HepG2 (cell line): ENCODE results near the gene FOXG1. TPM values are rescaled to one million over a fixed set of nuclear protein-coding genes. Genes with fewer than 3 reads are reported as not detected.

ENCODE experiments used
- ATAC-seq: fragments of 200-7000 bp; cut with Tn5 transposase; 3 replicates; pipeline ENCODE4 v1.9.1; 2020; ENCODE audit warnings: mild to moderate bottlenecking, moderate library complexity
- BruUV-seq: library from RNA; stranded (reverse); fragments of 400-500 nt; replicated peaks from 2 replicates; lab custom pipeline; 2021; lab: Mats Ljungman, UMichigan
- CTCF ChIA-PET: fragments of 300-600 bp; formaldehyde crosslinking; extraction: SDS; loops from one replicate; lab custom pipeline; 2021; ENCODE audit warnings: low total read pairs, inconsistent platforms, low intra/inter-chr PET ratio; lab: Yijun Ruan, JAX
- POLR2A ChIA-PET: fragments of 350-600 bp; sonication (Branson Sonifier 250); formaldehyde crosslinking; loops from one replicate; lab custom pipeline; 2020; ENCODE audit warnings: antibody characterized with exemption, inconsistent platforms; lab: Yijun Ruan, JAX
- DNase-seq: peaks from one replicate; pipeline ENCODE4 v3.0.0-alpha.2; 2015; ENCODE audit warnings: low spot score
- FAIRE-seq: peaks from 3 replicates; lab custom pipeline; 2011; peaks lifted over from hg19 to GRCh38; lab: Jason Lieb, UNC
- H2AFZ ChIP-seq: one replicate; pipeline ENCODE4 v1.6.1; 2011; ENCODE audit warnings: low read length, inconsistent platforms
- H3K27ac ChIP-seq: fragments of 300-600 bp; 3 replicates; pipeline ENCODE4 v1.8.0; 2011; ENCODE audit warnings: mixed run types, mild to moderate bottlenecking, mixed read lengths, low read length, inconsistent platforms; ENCODE audit not compliant: insufficient read depth; ENCODE audit errors: extremely low read length
- H3K27me3 ChIP-seq, 2 experiments: fragments of 200-600 bp in 1 of 2; 2 replicates in 1 of 2; 3 replicates in 1 of 2; pipeline versions ENCODE4 v1.6.0 to v1.8.0; 2011; ENCODE audit warnings: low read length in 2 of 2, mild to moderate bottlenecking in 2 of 2, moderate library complexity in 2 of 2, inconsistent platforms in 1 of 2; ENCODE audit not compliant: insufficient read depth in 2 of 2, control insufficient read depth in 1 of 2
- H3K36me3 ChIP-seq, 2 experiments: fragments of 200-600 bp in 1 of 2; replicated peaks in 1 of 2; 2 replicates in 1 of 2; 3 replicates in 1 of 2; pipeline versions ENCODE4 v1.5.1 to v1.8.0; 2011; ENCODE audit warnings: low read length in 2 of 2, inconsistent platforms in 1 of 2; ENCODE audit not compliant: insufficient read depth in 2 of 2, control insufficient read depth in 1 of 2
- H3K4me1 ChIP-seq: 2 replicates; pipeline ENCODE4 v1.5.1; 2012; ENCODE audit warnings: low read length, inconsistent platforms; ENCODE audit not compliant: insufficient read depth
- H3K4me2 ChIP-seq: 2 replicates; pipeline ENCODE4 v1.6.0; 2011; ENCODE audit warnings: low read depth, low read length, inconsistent platforms
- H3K4me3 ChIP-seq, 3 experiments: fragments of 200-600 bp in 1 of 3; sonication (generic), shearing (Covaris generic) in 1 of 3; replicated peaks in 1 of 3; 2 replicates each; pipeline ENCODE4 v1.5.1; 2011 to 2016; ENCODE audit warnings: low read length in 3 of 3, inconsistent platforms in 2 of 3, low read depth in 2 of 3, mild to moderate bottlenecking in 2 of 3, control low read depth in 1 of 3, mixed read lengths in 1 of 3; ENCODE audit not compliant: insufficient read depth in 1 of 3
- H3K79me2 ChIP-seq: one replicate; pipeline ENCODE4 v1.6.1; 2011; ENCODE audit warnings: low read length, inconsistent platforms; ENCODE audit not compliant: insufficient read depth
- H3K9ac ChIP-seq: 2 replicates; pipeline ENCODE4 v1.6.0; 2011; ENCODE audit warnings: mild to moderate bottlenecking, low read depth, low read length, inconsistent platforms; ENCODE audit not compliant: insufficient read depth
- H3K9me3 ChIP-seq: 2 replicates; pipeline ENCODE4 v1.5.1; 2012; ENCODE audit warnings: mild to moderate bottlenecking, low read length
- H4K20me1 ChIP-seq: 2 replicates; pipeline ENCODE4 v1.6.0; 2011; ENCODE audit warnings: inconsistent platforms, mild to moderate bottlenecking, low read length, moderate library complexity; ENCODE audit not compliant: insufficient read depth
- AGO1 ChIP-seq: fragments of 200-400 bp; formaldehyde crosslinking; IDR thresholded peaks from 2 replicates; pipeline ENCODE4 v1.6.1; 2017; ENCODE audit warnings: mild to moderate bottlenecking, low read depth, low read length, moderate library complexity; ENCODE audit not compliant: poor library complexity, severe bottlenecking
- FOXK1 ChIP-seq: sonication (generic); formaldehyde crosslinking; IDR thresholded peaks from 2 replicates; pipeline ENCODE4 v1.4.0; 2020; ENCODE audit warnings: low read depth, missing genetic modification reagents, borderline replicate concordance
- GLI4 ChIP-seq: sonication (generic); formaldehyde crosslinking; IDR thresholded peaks from 2 replicates; pipeline ENCODE4 v1.5.1; 2020; ENCODE audit warnings: missing genetic modification reagents, mild to moderate bottlenecking, moderate library complexity, borderline replicate concordance
- U2AF1 ChIP-seq: fragments of 200-400 bp; formaldehyde crosslinking; optimal IDR thresholded peaks from 2 replicates; pipeline ENCODE3; 2017; ENCODE audit warnings: mild to moderate bottlenecking, low read depth, low read length
- ZBTB20 ChIP-seq: sonication (generic); formaldehyde crosslinking; IDR thresholded peaks from 2 replicates; pipeline ENCODE4 v1.8.1; 2023; ENCODE audit warnings: missing genetic modification reagents, low read depth, mild to moderate bottlenecking, borderline replicate concordance
- ZSCAN9 ChIP-seq: IDR thresholded peaks from 2 replicates; pipeline ENCODE4 v1.6.1; 2016; ENCODE audit warnings: borderline replicate concordance
- WGBS: methylation state at CpG from one replicate; pipeline ENCODE4 v1.1.6; 2017; ENCODE audit warnings: low lambda C conversion rate; 5-methylcytosine and 5-hydroxymethylcytosine counted together
- in situ Hi-C: cut with HindIII; loops from 2 replicates; pipeline ENCODE4 v1.10.0; 2017; ENCODE audit warnings: low pct_unique_long_range_greater_than_20kb; ENCODE audit not compliant: extremely low pct_ligation_motif_present
- intact Hi-C: fragments of 100-400 bp; cut with micrococcal nuclease; formaldehyde crosslinking; loops from one replicate; pipeline ENCODE4 v1.10.0; 2022; ENCODE audit not compliant: unreplicated experiment
- polyA plus RNA-seq, 8 experiments: library from polyadenylated mRNA; depleted of rRNA in 3 of 8; stranded (reverse) in 7 of 8; unstranded in 1 of 8; fragments of >200 nt; fragmentation: Illumina TruSeq in 4 of 8; extraction: Trizol in 4 of 8; gene quantifications; 2 replicates each; pipeline versions ENCODE4 v1.2.1 to v1.2.3, GENCODE V29; 2011 to 2016; ENCODE audit warnings: low read depth in 4 of 8, missing spikeins in 1 of 8, mixed read lengths in 1 of 8; ENCODE audit not compliant: insufficient read depth in 1 of 8
- total RNA-seq, 5 experiments: library from RNA; depleted of rRNA; stranded (reverse); fragments of >200 nt; fragmentation: Illumina TruSeq; extraction: Trizol; gene quantifications; 2 replicates each; pipeline ENCODE4 v1.2.3, GENCODE V29; 2016; ENCODE audit warnings: low read depth in 1 of 5
- TF ChIP-seq, protein P1 (sequence below): sonication (generic); formaldehyde crosslinking; IDR thresholded peaks from 2 replicates; pipeline ENCODE4 v1.4.0; 2020; ENCODE audit warnings: missing genetic modification reagents
- TF ChIP-seq, protein P2 (sequence below): sonication (generic); formaldehyde crosslinking; IDR thresholded peaks from 2 replicates; pipeline ENCODE4 v1.8.0; 2022; ENCODE audit warnings: mild to moderate bottlenecking, missing genetic modification reagents, moderate library complexity
- TF ChIP-seq, protein P3 (sequence below): sonication (generic); formaldehyde crosslinking; IDR thresholded peaks from 2 replicates; pipeline ENCODE4 v1.8.1; 2023; ENCODE audit warnings: mild to moderate bottlenecking, missing genetic modification reagents

Gene FOXG1
- total and polyA plus RNA-seq, 2 of the 13 experiments (the other 11 are each of a cell fraction or from before 2014, with no cell fraction given): not detected

DNA sequence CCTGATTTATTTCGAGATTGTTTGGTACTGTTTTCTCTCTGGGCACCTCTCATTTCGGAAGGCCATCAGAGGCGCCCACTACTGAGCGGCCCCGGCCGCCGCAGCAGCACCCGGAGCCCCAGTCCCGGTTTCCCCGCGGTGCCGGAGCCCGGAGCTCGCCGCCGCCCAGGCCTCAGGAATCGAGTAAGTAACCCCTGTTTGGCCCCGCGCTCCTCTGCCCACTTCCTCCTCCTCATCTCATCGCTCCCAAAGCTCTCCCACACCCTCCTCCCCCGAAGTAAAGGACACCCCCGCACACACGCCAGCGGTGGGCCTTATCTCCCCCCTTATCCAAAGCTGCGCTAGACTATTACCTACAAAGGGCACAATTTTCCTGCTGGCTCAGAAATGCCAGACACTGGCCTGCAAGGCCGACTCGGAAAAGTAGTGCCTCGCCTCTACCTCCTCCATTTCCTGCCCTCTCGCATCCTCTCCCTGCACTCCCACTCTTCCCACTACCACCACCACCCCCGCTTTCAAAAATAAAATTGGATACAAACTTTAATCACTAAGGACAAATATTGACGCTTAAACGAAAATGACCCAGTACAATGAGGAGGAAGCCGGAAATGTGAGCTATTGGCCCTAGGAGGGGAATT, 637 bp upstream of the FOXG1 start:
- Histone ChIP-seq H3K4me2 (no peak overlapping the region), H3K36me3 (no peaks in the 10 kb centered on the region), H2AFZ (no peak overlapping the region), H3K27me3 (peaks cover 0 to 27% of the 10 kb centered on the region in 2 experiments; a peak in 1 of 5 replicates), H3K4me3 (no peak overlapping the region), H4K20me1 (no peaks in the 10 kb centered on the region), H3K79me2 (no peaks in the 10 kb centered on the region), H3K9ac (no peak overlapping the region), H3K9me3 (peaks cover 9% of the 10 kb centered on the region), H3K27ac (no peak overlapping the region), H3K4me1 (peaks cover 8% of the 10 kb centered on the region)
- TF ChIP-seq, protein P1, sequence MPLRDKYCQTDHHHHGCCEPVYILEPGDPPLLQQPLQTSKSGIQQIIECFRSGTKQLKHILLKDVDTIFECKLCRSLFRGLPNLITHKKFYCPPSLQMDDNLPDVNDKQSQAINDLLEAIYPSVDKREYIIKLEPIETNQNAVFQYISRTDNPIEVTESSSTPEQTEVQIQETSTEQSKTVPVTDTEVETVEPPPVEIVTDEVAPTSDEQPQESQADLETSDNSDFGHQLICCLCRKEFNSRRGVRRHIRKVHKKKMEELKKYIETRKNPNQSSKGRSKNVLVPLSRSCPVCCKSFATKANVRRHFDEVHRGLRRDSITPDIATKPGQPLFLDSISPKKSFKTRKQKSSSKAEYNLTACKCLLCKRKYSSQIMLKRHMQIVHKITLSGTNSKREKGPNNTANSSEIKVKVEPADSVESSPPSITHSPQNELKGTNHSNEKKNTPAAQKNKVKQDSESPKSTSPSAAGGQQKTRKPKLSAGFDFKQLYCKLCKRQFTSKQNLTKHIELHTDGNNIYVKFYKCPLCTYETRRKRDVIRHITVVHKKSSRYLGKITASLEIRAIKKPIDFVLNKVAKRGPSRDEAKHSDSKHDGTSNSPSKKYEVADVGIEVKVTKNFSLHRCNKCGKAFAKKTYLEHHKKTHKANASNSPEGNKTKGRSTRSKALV (CRISPR knock-in tag): no peak
- no peak for TF ChIP-seq FOXK1 (CRISPR knock-in tag)
- no peak for TF ChIP-seq U2AF1
- TF ChIP-seq AGO1: no peak
- no peak for TF ChIP-seq ZSCAN9 (CRISPR knock-in tag)
- TF ChIP-seq ZBTB20 (CRISPR knock-in tag): no peak
- no peak for TF ChIP-seq GLI4 (CRISPR knock-in tag)
- TF ChIP-seq, protein P2, sequence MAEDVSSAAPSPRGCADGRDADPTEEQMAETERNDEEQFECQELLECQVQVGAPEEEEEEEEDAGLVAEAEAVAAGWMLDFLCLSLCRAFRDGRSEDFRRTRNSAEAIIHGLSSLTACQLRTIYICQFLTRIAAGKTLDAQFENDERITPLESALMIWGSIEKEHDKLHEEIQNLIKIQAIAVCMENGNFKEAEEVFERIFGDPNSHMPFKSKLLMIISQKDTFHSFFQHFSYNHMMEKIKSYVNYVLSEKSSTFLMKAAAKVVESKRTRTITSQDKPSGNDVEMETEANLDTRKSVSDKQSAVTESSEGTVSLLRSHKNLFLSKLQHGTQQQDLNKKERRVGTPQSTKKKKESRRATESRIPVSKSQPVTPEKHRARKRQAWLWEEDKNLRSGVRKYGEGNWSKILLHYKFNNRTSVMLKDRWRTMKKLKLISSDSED (CRISPR knock-in tag): no peak
- TF ChIP-seq, protein P3, sequence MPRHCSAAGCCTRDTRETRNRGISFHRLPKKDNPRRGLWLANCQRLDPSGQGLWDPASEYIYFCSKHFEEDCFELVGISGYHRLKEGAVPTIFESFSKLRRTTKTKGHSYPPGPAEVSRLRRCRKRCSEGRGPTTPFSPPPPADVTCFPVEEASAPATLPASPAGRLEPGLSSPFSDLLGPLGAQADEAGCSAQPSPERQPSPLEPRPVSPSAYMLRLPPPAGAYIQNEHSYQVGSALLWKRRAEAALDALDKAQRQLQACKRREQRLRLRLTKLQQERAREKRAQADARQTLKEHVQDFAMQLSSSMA (CRISPR knock-in tag): no peak
- BruUV-seq: no TSS peak
- WGBS: 72% methylated on average over 33 of the region's 33 CpGs
- FAIRE-seq: no peak
- intact Hi-C loops (no loop called here), in situ Hi-C loops (no loop called here)
- DNase-seq: no peak
- ATAC-seq: no peak
- ChIA-PET POLR2A (no interaction called here), CTCF (no interaction called here)
